Endometrium (tissue), 2 donors: ENCODE results near the gene ZNF428.
"Not testable (repeated sequence)": the region's sequence is repeated elsewhere in the genome, so short reads cannot be mapped to it uniquely, and the experiment has no call there.

Experiments used
- FAIRE-seq: peaks from 2 replicates; lab custom pipeline; 2012; peaks lifted over from hg19 to GRCh38; lab: Jason Lieb, UNC
- donor health status: control.
- donor health status: control.

Gene ZNF428

DNA sequence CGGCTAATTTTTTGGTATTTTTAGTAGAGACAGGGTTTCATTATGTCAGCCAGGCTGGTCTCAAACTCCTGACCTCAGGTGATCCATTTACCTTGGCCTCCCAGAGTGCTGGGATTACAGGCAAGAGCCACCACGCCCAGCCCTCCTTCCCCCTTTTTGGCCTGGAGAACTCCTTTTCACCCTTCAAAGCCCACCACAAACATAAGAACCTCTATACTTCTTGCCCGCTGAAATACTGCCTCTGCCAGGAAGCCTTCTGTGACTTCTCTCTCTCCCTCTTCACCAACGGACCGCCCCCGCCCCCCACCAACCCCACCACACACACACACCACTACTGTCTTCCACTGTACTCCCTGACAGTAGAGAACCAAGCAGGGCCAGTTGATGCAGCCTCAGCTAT lies 2.5 kb downstream of the ZNF428 start:
- no peak for FAIRE-seq

DNA sequence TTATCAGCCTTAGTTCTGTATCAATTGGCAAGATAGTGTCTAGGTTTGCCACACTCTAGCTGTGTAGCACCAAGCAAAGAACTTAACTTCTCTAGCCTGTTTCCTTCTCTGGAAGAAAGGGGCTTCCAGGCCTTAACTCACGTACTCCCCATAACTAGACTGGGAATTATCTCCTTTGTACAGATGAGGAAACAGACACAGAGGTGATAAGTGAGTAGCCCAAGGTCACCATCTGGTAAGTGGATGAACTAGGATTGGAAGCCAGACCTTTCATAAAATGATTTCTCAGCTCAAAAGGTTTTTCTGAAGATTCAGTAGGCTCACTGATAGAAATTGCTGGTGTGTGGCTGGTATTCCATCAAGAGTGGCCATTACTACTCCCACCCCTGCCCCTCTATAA lies 3.1 kb downstream of the ZNF428 start:
- no peak for FAIRE-seq

DNA sequence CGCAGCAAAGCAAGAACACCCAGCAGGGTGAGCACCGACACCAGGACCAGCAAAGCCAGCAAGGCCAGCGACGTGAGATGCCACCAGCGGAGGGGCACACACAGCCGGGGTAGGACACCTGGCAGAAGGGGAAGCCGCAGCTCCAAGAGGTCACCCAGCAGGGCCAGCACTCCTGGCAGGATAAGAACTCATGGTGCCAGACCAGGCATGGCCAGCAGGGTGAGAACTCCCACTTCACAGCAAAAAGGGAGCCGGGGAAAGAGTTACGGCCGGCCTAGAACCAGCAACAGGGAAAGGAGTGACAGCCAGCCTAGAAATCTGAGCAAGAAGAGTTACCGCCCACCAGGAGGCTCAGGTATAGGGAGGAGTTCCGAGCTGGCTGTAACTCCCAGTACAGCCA lies 7.1 kb downstream of the ZNF428 start:
- FAIRE-seq: no peak

DNA sequence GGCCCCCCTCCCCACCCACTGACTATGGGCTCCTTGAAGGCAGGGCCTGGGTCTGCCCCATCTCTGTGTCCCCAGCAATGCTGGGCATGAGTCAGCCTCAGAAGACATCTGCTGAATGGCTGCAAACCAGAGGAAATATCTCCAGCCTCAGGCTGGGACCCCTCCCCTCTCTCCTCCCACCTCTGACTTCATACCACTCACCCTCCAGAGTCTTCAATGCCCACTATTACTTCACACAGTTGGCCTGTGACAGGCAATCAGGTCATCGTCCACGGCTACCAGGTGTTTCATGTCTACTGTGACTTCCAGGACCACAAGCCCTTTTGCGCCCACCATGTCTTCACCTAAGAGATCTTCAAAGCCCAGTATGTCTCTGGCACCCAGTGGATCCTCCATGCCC lies 7.6 kb downstream of the ZNF428 start, which contains the start of gene SRRM5:
Gene SRRM5 (plus strand): TSS at position 301 of the 400 bp plus-strand sequence. CDS start 34 bp downstream, at position 335.
- FAIRE-seq: no peak

DNA sequence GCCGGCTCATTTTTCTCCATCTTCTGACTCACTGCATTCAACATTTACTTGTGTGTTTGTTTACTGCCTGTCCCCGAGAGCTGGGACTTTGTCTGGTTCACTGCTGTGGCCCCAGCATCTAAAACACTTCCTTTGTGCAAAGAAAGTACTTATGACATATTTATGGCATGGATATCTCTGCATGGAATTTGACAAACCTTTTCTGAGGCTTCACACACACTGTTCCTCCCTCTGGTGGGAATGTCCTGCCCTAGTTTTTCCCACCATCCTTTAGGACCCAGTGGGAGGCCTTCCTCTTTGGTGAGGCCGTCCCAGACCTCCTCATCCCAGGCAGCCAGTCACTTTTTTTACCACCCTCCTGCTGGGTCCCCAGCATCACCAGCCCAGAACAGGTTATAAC lies 8.9 kb downstream of the ZNF428 start:
- no peak for FAIRE-seq

DNA sequence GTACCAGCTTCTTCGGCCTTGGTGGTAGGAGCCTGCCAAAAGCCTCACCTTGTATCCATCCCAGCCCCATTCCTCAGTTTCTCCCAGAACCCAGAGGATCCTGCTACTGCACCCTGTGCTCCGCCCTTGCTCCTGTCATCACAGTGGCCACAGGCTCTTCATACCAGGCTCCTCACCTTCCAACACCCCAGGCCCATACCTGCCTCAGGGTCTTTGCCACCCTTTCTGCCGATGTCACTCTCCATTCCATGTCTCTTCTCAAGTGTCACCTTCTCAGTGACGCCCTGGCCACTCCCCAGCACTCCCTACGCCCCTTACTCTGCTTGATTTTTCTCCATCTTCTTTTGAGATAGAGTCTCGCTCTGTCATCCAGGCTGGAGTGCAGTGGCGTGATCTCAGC lies 9.6 kb downstream of the ZNF428 start:
- no peak for FAIRE-seq

DNA sequence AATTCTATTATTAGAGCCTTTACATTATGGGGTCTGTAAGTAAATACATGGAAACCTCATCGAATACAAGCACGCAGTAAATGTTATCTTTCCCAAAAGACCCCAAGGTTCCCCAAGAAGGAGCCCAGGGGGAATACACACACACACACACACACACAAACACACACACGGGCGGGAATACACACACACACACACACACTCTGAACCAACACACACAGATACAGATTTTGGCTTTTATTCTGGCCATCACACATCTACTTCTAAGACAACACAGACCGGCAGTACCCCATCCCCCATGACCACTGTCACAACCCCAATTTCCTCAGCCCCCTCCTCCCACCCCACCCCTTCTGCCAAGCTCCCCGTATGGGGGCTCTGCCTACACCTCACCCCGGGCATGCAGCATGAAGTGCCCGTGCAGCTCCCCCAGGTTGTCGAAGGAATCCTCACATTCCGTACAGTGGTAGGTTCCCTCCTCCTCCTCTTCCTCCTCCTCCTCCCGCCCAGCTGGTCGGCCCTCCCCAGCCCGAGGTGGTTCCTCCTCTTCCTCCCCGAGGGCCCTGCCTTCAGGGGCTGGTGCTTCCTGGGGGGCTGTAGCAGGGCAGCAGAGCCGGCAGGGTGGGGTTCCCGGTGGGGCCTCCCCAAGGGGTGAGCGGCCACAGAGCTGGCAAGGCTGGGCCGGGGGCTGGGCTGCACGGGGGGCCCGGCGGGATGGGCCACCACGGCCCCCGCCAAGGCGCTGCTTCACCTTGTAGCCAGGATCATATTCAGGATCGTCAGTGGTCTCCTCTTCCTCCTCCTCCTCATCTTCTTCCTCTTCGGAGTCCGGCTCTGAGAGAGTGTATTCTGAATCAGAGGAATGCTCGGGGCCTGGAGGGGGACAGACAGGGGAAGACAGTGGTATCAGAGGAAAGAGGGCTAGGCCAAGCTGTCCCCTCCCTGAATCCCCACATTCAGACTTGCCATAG lies 11.9 kb downstream of the ZNF428 start:
- FAIRE-seq: no peak

DNA sequence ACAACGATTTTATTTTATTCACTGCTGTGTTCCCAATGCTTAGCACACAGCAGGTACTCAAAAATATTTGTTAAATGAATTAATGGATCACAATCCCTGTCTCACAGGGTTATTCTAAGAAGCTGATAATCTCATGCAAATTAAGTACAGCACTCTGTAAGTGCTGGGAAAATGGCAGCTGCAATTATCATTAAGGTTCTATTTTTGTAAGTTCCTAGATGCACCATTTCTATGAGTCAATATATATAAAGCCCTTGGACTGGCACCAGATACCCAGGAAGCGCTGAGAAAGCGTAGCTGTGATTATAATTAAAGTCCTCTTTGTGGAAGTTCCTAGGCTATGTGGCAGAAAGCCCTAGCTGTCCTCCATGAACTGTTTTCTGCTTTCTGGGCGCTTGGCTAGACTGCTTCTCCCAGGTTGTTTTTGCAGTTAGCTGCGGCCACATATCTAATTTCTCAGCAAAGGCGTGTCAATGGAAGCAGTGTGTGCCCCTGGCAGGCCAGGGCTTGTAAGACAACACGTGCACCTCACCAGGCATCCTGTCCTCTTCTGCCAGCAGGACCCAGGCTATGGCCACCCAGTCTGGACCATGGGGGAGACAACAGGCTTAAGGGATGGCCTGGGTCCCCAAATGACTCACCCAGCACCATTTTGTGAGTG lies 12.7 kb downstream of the ZNF428 start:
- FAIRE-seq: no peak

DNA sequence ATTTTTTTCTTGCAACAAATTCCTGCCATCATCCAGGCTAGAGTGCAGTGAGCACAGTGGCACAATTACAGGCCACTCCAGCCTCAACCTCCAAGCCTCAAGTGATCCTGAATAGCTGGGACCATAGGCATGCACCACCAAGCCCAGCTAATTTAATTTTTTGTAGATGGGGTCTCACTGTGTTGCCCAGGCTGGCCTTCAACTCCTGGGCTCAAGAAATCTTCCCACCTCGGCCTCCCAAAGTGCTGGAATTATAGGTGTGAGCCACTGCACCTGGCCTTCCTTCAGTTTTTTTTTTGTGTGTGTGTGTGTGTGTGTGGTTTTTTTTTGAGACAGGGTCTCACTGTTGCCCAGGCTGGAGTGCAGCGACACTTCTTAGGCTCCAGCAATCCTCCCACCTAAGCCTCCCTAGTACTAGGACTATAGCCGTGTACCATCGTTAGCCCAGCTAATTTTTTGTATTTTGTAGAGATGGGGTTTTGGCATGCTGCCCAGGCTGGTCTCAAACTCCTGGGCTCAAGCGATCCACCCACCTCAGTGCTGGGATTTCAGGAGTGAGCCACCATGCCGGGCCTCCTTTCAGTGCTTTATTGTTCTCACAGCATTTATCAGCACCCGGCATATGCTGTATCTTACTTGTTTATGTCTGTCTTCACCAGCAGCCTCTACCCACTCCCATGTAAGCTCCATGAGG lies 13.4 kb downstream of the ZNF428 start:
- FAIRE-seq: no peak

DNA sequence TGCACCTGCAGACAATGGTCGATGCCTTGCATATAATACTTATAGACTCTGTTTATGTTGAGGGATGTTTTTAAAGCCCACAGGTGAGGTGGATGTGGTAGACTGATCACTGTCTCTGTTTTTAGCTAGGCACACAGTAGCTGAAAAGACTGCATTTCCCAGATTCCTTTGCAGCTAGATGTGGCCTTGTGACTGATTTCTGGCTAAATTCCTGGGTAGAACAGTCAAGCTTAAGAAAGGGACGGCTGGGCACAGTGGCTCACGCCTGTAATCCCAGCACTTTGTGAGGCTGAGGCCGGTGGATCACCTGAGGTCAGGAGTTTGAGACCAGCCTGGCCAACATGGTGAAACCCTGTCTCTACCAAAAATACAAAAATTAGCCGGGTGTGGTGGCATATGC lies 19.1 kb downstream of the ZNF428 start:
- not testable (repeated sequence) for FAIRE-seq

DNA sequence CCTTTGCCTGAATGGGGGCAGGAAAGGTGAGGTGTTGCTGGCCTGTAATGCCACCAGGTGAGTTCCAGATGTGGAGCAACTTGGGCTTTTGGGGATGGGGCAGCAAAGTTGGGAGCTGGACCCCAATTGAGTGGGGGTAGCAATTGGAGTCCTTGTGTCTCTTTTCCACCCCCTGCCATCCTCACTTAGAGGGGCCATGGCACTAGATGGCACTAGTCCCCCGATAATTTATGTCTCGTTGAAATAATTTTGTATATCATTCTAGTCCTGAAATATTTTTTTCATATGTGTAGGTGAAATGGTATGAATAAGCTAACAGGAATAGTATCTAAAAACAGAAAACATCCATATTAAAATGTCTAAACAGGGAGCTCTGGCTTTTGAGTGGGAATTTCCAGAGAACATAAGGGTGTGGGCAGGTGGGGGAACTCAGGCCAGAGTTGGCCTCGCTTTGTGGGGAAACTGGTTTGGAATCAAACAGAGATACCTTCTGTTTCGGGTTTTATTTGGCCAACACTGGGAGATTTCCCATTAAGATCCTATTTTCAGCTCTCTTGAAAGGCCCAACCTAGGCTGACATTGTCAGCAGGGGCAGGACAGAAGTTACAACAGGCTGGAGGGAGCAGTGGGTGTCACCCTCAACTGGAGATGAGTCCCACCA lies 19.7 kb downstream of the ZNF428 start:
- no peak for FAIRE-seq

DNA sequence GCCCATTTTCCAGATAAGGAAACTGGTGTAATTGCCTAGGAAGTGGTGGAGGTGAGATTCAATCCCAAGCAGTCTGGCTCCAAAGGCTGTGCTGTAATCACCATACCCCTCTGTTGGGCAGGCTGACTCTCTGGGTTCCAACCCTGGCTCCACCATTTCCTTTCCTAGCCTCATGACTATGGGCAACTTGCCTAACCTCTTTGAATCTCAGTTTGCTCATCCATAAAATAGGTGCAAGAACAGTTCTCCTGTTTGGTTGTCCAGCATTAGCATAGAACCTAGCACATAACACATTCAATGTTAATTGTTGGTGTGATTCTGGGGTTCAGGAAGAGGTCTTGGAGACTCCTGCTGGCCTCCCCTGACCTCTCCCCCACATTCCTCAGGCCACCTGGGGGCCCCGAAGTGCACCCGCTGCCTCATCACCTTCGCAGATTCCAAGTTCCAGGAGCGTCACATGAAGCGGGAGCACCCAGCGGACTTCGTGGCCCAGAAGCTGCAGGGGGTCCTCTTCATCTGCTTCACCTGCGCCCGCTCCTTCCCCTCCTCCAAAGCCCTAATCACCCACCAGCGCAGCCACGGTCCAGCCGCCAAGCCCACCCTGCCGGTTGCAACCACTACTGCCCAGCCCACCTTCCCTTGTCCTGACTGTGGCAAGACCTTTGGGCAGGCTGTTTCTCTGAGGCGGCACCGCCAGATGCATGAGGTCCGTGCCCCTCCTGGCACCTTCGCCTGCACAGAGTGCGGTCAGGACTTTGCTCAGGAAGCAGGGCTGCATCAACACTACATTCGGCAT lies 20.8 kb downstream of the ZNF428 start:
- no peak for FAIRE-seq

DNA sequence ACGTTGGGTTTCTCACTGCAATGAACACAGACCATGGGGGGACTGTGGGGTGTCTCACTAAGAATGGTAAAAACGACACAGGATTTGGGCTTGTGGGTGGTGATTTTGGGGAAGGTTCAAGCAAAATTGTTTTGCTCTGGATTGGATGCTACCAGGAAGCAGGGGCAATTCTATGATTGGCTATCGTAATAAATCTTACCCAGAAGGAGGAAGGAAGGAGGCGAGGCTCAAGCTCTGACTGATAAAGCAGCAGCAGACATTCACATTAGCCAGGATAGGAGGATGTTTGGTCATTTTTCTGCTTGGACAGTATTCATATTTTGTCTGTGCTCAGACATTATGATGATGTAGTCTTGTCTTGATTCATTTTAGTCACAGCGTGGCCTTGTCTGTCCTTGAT lies 21.6 kb downstream of the ZNF428 start:
- FAIRE-seq: no peak

DNA sequence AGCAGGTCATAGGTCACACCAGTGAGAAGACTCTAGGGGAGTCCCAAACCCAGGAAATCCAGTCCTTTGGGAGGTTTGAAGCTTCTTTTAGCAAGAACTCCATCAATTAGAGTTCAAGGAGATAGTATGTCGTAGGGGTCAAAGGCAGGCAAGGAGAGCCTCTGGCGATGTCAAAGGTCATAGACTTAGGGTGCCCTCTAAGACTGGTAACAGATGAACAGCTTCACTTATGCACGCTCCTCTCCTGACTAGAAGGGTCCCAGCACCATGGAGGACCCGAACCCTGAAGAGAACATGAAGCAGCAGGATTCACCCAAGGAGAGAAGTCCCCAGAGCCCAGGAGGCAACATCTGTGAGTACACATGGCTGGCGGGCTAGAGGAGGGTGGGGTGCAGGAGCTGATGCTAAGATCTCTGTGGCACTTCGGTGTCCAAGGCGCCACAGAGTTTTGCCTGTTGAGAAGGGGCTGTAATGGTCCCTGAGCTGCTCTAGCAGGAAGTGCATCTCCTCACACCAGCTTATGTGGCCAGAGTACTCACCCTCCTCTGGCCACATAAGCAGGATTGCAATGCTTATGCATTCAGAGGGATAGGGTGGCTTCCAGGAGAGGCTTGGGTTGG lies 22.5 kb downstream of the ZNF428 start:
- FAIRE-seq: no peak

DNA sequence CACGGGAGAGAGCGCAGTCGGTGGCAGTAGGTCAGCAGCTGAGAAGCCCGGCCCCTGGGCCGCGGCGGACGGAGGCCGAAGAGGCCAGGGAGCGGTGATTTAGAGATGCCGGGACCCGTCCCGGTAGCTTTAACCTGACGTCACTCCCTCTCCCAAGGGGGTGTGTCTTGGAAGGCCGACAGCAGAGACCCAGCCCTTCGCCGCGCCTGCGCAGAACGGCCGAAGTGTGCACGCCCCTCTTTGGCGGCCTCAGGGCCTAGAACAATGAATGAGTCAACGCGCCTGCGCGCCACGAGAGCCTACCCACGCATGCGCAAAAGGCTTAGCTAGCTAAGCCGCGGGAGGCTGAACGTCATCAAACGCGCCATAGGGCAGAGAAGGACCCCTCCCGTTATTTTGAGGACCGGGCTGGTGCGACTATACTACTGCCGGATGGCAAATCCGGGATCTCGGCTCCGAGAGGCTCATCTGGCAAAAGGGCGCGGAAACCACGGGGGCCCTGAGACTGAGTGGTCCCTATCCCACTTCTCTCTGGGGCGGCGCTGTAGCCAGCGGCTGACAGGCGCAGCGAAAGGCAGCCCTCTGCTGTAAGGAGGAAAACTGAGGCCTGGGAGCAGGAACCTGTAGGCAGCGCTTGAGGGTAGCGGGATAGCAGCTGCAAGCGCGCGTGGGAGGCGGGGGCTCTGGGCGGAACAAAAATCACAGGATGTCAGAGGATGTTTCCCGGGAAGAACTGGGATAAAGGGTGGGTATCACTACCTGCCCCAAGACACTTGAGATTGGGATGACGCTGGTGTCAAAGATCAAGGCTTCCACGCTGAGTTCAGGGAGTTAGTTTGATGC lies 23.2 kb downstream of the ZNF428 start, which contains the start of the genes IRGQ and ZNF576:
Gene IRGQ (minus strand): TSS at position 136 of the 843 bp plus-strand sequence. CDS start 796 bp downstream, outside the sequence.
Gene ZNF576 (plus strand): TSS at position 597 of the 843 bp plus-strand sequence. CDS start 514 bp downstream, outside the sequence.
- peak; percentile 97 for FAIRE-seq

DNA sequence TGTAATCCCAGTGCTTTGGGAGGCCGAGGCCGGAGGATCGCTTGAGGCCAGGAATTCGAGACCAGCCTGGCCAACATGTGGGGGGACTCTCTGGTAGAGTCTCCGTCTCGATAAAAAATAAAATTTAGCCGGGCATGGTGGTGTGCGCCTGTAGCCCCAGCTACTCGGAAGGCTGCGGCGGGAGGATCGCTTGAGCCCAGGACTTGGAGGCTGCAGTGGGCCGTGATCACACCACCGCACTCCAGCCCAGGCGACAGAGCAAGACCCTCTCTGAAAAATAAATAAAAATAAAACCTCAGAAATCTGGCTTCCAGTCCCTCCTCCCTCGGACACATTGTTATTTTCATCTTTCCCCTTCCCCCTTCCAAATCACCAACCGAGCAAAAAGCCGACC lies 23.8 kb downstream of the ZNF428 start:
- no peak for FAIRE-seq

DNA sequence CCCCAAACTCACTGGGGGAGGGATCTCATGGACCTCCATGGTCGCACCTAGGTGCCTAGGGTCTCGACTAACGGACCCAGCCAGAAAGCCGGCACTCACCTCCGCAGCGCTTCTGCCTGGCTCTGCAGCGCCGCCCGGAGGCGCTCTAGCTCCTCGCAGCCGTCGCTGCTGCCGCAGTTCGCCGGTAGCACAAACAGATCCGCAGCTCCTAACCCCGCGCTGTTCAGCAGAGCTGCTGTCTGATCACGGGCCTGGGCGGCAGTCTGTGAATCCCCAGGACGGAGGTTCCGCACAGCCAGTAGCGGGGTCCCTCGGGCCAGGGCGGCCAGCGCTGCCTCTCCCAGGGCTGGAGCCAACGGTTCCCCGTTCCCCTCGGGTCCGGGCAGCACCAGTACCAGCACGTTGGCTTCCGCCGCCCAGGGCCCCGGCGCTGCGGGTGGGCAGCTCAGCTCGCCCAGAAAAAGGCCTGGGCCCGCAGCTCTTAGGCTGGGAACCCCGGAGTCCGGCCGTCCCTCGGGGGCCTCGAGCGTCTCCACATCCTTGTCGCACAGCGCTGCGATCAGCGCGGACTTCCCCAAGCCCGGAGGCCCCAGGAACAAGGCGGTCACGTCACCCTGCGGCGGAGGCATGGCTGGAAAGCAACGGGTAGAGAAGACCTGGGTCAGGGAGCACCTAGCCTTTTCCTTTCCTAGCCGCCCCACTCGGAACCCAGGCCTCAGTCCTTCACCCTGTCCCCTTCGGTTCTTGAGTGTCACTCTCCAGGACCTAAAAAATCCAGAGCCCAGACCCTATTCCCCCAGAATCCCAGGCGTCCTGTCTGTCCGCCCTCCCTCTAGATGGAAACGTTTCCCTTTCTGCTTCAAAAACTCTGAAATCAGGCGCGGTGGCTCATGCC lies 24.5 kb downstream of the ZNF428 start:
- FAIRE-seq: no peak

DNA sequence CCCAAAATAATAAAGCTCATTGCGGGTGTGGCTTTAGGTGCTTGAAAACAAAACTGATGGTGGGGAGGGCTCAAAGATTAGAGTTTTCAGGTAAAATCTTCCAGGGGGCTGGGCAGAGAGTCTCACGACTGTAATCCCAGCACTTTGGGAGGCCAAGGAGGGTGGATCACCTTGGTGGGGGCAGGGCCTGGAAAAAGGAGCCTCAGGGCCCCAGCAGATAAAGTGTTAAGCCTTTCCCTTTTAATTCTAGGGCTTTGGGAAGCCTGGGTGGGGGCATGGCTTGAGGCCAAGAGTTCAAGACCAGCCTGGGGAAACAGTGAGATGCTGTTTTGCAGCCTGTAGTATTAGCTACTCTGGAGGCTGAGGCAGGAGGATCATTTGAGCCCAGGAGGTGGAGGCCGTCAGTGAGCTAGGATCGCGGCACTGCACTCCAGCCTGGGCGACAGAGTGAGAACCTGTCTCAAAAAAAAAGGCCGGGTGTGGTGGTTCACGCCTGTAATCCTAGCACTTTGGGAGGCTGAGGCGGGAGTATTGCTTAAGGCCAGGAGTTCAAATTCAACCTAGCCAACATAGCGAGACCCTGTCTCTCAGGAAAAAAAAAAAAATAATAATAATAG lies 25.2 kb downstream of the ZNF428 start:
- FAIRE-seq: no peak
